ENCODE measurements around the gene TRIM26. TPM values are rescaled to one million over a fixed set of nuclear protein-coding genes. Genes with fewer than 3 reads are reported as not detected.

TRIM26 gene
- total and polyA plus RNA-seq, 2 of the 13 experiments (the other 11 are each of a cell fraction or from before 2014, with no cell fraction given), result 27.1 to 38.7 TPM

- ATAC-seq (no peak), DNase-seq (ENCODE audit: low spot score) (no peak), FAIRE-seq (no peak)
- BruUV-seq (replicated peaks), result no TSS peak
- Histone ChIP-seq H2AFZ (ENCODE audit: low read length) (no peak overlapping the region), H3K36me3 (replicated peaks in 1 of 2; ENCODE audit: control insufficient read depth in 1 of 2, insufficient read depth in 2 of 2, low read length in 2 of 2) (no peaks in the 10 kb centered on the region), H3K4me3 (replicated peaks in 1 of 3; ENCODE audit: insufficient read depth in 1 of 3, low read depth in 2 of 3, low read length in 3 of 3) (no peak overlapping the region), H4K20me1 (ENCODE audit: insufficient read depth, low read length) (no peaks in the 10 kb centered on the region), H3K27ac (ENCODE audit: extremely low read length, insufficient read depth, low read length) (no peak overlapping the region), H3K27me3 (ENCODE audit: control insufficient read depth in 1 of 2, insufficient read depth in 2 of 2, low read length in 2 of 2) (peaks cover 0 to 3% of the 10 kb centered on the region in 2 experiments; a peak in 1 of 5 replicates), H3K4me2 (ENCODE audit: low read depth, low read length) (no peak overlapping the region), H3K79me2 (ENCODE audit: insufficient read depth, low read length) (no peaks in the 10 kb centered on the region), H3K4me1 (ENCODE audit: insufficient read depth, low read length) (peaks cover 11% of the 10 kb centered on the region), H3K9ac (ENCODE audit: insufficient read depth, low read depth, low read length) (no peak overlapping the region), H3K9me3 (ENCODE audit: low read length) (no peaks in the 10 kb centered on the region)
- WGBS (ENCODE audit: low lambda C conversion rate), result 11% methylated on average over 2 of the region's 2 CpGs
- in situ Hi-C loops (cut with HindIII; ENCODE audit: extremely low pct_ligation_motif_present, low pct_unique_long_range_greater_than_20kb) (no loop called here), intact Hi-C loops (cut with micrococcal nuclease; ENCODE audit: unreplicated experiment) (loop anchor here (10.0 kb wide), 1 partner anchor 94 kb away; the partner anchor contains the start of gene TRIM39)
- ChIA-PET CTCF (ENCODE audit: low intra/inter-chr PET ratio, low total read pairs) (no interaction called here), POLR2A (interaction anchor here (1.3 kb wide), 1 partner anchor 18 kb away, joined by 3 read pairs; the partner anchor contains the start of gene TRIM26)
- TF ChIP-seq ZBTB43 (CRISPR knock-in tag; conservative IDR thresholded peaks at IDR 0.05) (no peak), LRRFIP1 (CRISPR knock-in tag; conservative IDR thresholded peaks at IDR 0.05) (no peak), AGO2 (optimal IDR thresholded peaks at IDR 0.05; ENCODE audit: low read depth, low read length) (no peak), ATF5 (CRISPR knock-in tag; IDR thresholded peaks at IDR 0.05; ENCODE audit: low read depth) (no peak), JUNB (CRISPR knock-in tag; IDR thresholded peaks at IDR 0.05; ENCODE audit: borderline replicate concordance) (no peak), TRAFD1 (CRISPR knock-in tag; IDR thresholded peaks at IDR 0.05; ENCODE audit: borderline replicate concordance) (no peak), HNRNPL (IDR thresholded peaks at IDR 0.05; ENCODE audit: low read depth, low read length) (no peak), RNF2 (conservative IDR thresholded peaks at IDR 0.05; ENCODE audit: low read depth) (no peak), ARID3A (IDR thresholded peaks at IDR 0.05; ENCODE audit: low read depth, low read length) (no peak), ZNF225 (CRISPR knock-in tag; IDR thresholded peaks at IDR 0.05) (no peak), NCOA1 (CRISPR knock-in tag; IDR thresholded peaks at IDR 0.05) (no peak), TBX3 (IDR thresholded peaks at IDR 0.05; ENCODE audit: borderline replicate concordance) (no peak), ZSCAN30 (CRISPR knock-in tag; IDR thresholded peaks at IDR 0.05) (no peak), FOSL2 (CRISPR knock-in tag; IDR thresholded peaks at IDR 0.05) (no peak), GZF1 (CRISPR knock-in tag; IDR thresholded peaks at IDR 0.05) (no peak), CREB1 (IDR thresholded peaks at IDR 0.05) (no peak), CREB1 (CRISPR knock-in tag; IDR thresholded peaks at IDR 0.05) (no peak)
Observed at GRCh38 chr6:30231067-30231466, 17.9 kb upstream of the TRIM26 start.
